HCT116 (cell line): Measurements from ENCODE around the gene CERK.

Experiments used
- CBX3 ChIP-seq: IDR thresholded peaks from 2 replicates; pipeline ENCODE4 v1.6.1; 2012; ENCODE audit warnings: low read depth
- CTCF ChIP-seq, 3 experiments: fragments of 200-600 bp in 1 of 3; sonication (generic) in 1 of 3; IDR thresholded peaks in 2 of 3; conservative IDR thresholded peaks in 1 of 3; 2 replicates each; pipeline ENCODE4 v1.5.1; 2012 to 2017; ENCODE audit warnings: low read depth in 2 of 3, low read length in 2 of 3, antibody characterized with exemption in 1 of 3, borderline replicate concordance in 1 of 3, control low read depth in 1 of 3, mild to moderate bottlenecking in 1 of 3, mixed read lengths in 1 of 3, mixed run types in 1 of 3, moderate library complexity in 1 of 3; ENCODE audit not compliant: insufficient read depth in 1 of 3
- EZH2 ChIP-seq: fragments of 200-600 bp; sonication (generic); IDR thresholded peaks from 2 replicates; pipeline ENCODE4 v1.6.1; 2017; ENCODE audit warnings: antibody characterized with exemption, mixed run types
- EZH2phosphoT487 ChIP-seq: fragments of 200-600 bp; IDR thresholded peaks from 2 replicates; pipeline ENCODE4 v1.6.1; 2018; ENCODE audit warnings: antibody characterized with exemption, borderline replicate concordance
- FOSL1 ChIP-seq: IDR thresholded peaks from 2 replicates; pipeline ENCODE4 v1.6.1; 2012; ENCODE audit warnings: low read depth
- POLR2A ChIP-seq: IDR thresholded peaks from 2 replicates; pipeline ENCODE4 v1.7.0; 2011; ENCODE audit warnings: borderline replicate concordance; ENCODE audit not compliant: insufficient read depth, insufficient read length; ENCODE audit errors: extremely low read depth
- POLR2AphosphoS5 ChIP-seq: IDR thresholded peaks from 2 replicates; pipeline ENCODE4 v1.6.1; 2011; ENCODE audit warnings: mild to moderate bottlenecking, low read depth, low read length, moderate library complexity
- SIN3A ChIP-seq: IDR thresholded peaks from 2 replicates; pipeline ENCODE4 v1.6.1; 2012; ENCODE audit warnings: low read depth
- SP1 ChIP-seq: IDR thresholded peaks from 2 replicates; pipeline ENCODE4 v1.6.1; 2012; ENCODE audit warnings: low read depth
- TCF7L2 ChIP-seq: IDR thresholded peaks from 2 replicates; pipeline ENCODE4 v1.7.0; 2011; ENCODE audit warnings: borderline replicate concordance, inconsistent platforms; ENCODE audit not compliant: insufficient read depth, insufficient read length; ENCODE audit errors: extremely low read depth
- YY1 ChIP-seq: IDR thresholded peaks from 2 replicates; pipeline ENCODE4 v1.6.1; 2011; ENCODE audit warnings: low read length, low read depth, moderate library complexity, mild to moderate bottlenecking; ENCODE audit not compliant: insufficient replicate concordance; ENCODE audit errors: extremely low read depth
- TF ChIP-seq, protein P1 (sequence below): IDR thresholded peaks from 2 replicates; pipeline ENCODE4 v1.6.1; 2011; ENCODE audit warnings: mild to moderate bottlenecking, low read length, moderate library complexity; ENCODE audit not compliant: insufficient replicate concordance; ENCODE audit errors: extremely low read depth

DNA sequence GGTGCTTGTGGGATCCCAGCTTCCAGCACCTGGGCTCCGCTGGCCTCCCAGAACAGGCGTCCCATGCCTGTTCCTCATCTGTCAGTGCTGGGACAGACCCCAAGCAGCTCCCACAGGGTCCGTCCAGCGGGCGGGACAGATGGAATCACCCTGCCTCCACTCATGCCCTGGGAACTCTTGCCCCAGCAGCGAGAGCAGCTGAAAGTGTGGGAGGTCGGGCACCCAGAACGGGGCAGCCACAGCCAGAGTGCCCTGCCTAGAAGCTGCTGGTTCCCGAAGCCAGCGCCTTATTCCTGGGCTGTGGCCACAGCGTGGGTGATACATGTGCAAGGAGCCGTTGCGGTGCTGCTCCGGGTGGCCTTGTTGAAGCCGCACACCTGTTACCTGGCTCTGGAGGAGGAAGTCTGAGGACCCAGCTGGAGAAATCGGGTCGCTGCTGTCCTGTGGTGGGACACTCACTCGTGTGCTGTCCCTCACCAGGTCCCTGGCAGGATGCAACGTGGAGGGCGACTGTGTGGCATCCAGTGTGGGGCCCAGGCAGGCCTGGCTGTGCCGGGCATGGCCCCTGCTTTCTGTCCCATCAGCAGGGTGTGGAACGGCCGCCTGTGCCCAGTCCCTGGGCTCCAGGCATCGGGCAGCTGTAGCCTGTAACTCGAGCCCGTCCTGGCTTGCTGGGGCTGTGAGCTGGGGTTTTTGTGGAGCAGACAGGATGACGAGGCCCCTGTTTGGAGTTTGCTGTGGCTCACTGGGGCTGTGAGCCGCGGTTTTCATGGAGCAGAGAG, 101.6 kb downstream of the CERK start:
- no peak for TF ChIP-seq CTCF (IDR thresholded peaks at IDR 0.05 in 2 of 3, conservative IDR thresholded peaks at IDR 0.05 in 1 of 3; ENCODE audit: borderline replicate concordance in 1 of 3, insufficient read depth in 1 of 3, low read depth in 2 of 3, low read length in 2 of 3)
- TF ChIP-seq EZH2: no peak
- no peak for TF ChIP-seq POLR2A
- TF ChIP-seq CBX3: no peak
- TF ChIP-seq POLR2AphosphoS5: no peak
- TF ChIP-seq SIN3A: no peak
- no peak for TF ChIP-seq EZH2phosphoT487
- TF ChIP-seq, protein P1, sequence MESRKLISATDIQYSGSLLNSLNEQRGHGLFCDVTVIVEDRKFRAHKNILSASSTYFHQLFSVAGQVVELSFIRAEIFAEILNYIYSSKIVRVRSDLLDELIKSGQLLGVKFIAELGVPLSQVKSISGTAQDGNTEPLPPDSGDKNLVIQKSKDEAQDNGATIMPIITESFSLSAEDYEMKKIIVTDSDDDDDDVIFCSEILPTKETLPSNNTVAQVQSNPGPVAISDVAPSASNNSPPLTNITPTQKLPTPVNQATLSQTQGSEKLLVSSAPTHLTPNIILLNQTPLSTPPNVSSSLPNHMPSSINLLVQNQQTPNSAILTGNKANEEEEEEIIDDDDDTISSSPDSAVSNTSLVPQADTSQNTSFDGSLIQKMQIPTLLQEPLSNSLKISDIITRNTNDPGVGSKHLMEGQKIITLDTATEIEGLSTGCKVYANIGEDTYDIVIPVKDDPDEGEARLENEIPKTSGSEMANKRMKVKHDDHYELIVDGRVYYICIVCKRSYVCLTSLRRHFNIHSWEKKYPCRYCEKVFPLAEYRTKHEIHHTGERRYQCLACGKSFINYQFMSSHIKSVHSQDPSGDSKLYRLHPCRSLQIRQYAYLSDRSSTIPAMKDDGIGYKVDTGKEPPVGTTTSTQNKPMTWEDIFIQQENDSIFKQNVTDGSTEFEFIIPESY: no peak
- TF ChIP-seq YY1: no peak
- no peak for TF ChIP-seq FOSL1
- no peak for TF ChIP-seq SP1
- TF ChIP-seq TCF7L2: no peak
